Measurements from ENCODE around the gene NDUFB7. TPM values are rescaled to one million over a fixed set of nuclear protein-coding genes. Genes with fewer than 3 reads are reported as not detected.

The NDUFB7 gene
- total RNA-seq, 1 experiment from 2014 or later: 254 TPM

GRCh38 chr19:14516746-14517438 lies 55.0 kb downstream of the NDUFB7 start (continued):
- TF ChIP-seq, protein P1, sequence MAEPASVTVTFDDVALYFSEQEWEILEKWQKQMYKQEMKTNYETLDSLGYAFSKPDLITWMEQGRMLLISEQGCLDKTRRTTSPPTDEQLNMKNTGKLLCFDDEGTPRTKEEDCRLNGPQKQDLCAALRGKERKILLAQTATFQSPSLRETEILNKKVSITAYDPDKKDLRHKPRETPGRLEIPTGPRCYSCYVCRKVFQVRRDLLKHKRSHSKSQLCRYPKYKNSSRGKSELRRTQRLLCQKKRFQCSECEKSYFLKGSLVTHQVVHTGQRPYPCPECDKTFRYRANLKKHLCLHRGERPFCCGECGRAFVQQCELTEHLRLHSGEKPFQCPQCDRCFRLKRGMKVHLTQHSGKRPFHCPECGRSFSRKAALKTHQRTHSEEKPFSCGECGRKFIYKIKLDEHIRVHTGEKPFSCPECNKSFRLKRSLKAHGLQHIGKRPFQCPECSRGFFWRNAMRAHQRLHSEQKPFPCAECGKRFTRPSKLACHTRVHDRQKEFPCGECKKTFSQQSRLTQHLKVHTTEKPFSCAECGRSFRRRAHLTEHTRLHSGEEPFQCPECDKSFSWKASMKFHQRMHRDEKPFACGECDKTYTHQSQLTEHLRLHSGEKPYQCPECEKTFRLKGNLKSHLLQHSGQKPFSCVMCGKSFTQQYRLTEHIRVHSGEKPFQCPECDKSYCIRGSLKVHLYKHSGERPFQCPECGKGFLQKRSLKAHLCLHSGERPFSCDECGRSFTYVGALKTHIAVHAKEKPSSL (CRISPR knock-in tag; conservative IDR thresholded peaks at IDR 0.05): no peak
- TF ChIP-seq ZNF396 (CRISPR knock-in tag; IDR thresholded peaks at IDR 0.05; ENCODE audit: borderline replicate concordance) (no peak), NR3C1 (CRISPR knock-in tag; conservative IDR thresholded peaks at IDR 0.05; ENCODE audit: low read depth) (no peak)

Small RNAs within 50 kb of the gene (microRNA-seq; reads per million reads assigned to microRNA genes)
- gene MIR639 (ENCODE audit: borderline number of aligned reads): not detected

Other genes with a start within 250 kb of the NDUFB7 start
- 3.2 to 4.0 TPM (median 3.9 TPM) in 3 replicates for gene ADGRE5, start 190.6 kb downstream of the NDUFB7 start, total RNA-seq (2021)
- 103 to 136 TPM (median 105 TPM) in 3 replicates for gene DDX39A, start 152.7 kb downstream of the NDUFB7 start, total RNA-seq (2021)
- gene PKN1, start 138.8 kb downstream of the NDUFB7 start, total RNA-seq (2021): 170 to 197 TPM (median 187 TPM) in 3 replicates
- gene PTGER1, start 96.7 kb downstream of the NDUFB7 start, total RNA-seq (2021): 0.68 to 1.2 TPM (median 0.87 TPM) in 3 replicates
- gene GIPC1, start 75.9 kb downstream of the NDUFB7 start, total RNA-seq (2021): 70.7 to 76.5 TPM (median 75.0 TPM) in 3 replicates
- gene DNAJB1, start 53.7 kb downstream of the NDUFB7 start, total RNA-seq (2021): 54.5 to 88.7 TPM (median 81.9 TPM) in 3 replicates
- 161 to 198 TPM (median 197 TPM) in 3 replicates for gene TECR, start 42.5 kb downstream of the NDUFB7 start, total RNA-seq (2021)
- gene CLEC17A, start 11.0 kb upstream of the NDUFB7 start, total RNA-seq (2021): 0.14 TPM in 1 of 3 replicates, not detected in the others
- gene ADGRE3, start 102.8 kb upstream of the NDUFB7 start, total RNA-seq (2021): not detected in 3 replicates
- 13.5 to 16.2 TPM (median 14.8 TPM) in 3 replicates for gene ZNF333, start 118.0 kb upstream of the NDUFB7 start, total RNA-seq (2021)
- gene ADGRE2, start 206.5 kb upstream of the NDUFB7 start, total RNA-seq (2021): 3.0 to 4.0 TPM (median 3.2 TPM) in 3 replicates

Measured in WTC11 (cell line).